ENCODE data around the gene SLC2A4RG.

GRCh38 chr20:63703471-63703975 is 36.1 kb upstream of the SLC2A4RG start:
- TF ChIP-seq CTCF (IDR thresholded peaks at IDR 0.05) (no peak), POLR2A (IDR thresholded peaks at IDR 0.05) (no peak)
